Measurements from ENCODE around the gene CEACAM3.

DNA sequence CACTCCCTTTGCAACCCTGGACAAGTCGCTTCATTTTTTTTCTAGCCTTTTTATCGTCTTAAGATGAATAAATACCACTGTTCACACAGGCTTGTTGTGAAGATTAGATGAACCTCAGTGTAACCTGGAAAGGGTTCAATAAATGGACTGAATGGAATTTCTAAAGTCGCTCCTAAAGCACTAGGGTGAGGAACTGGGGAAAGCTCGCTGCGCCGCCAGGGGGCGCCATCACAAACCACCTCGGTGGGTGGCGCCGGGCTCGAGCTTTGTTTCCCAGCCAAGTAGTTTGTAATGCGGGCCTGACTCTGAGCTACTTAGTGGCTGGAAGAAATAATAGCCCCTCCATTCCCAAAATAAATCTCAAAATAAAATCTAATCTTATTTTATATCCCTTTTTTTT is 43.2 kb upstream of the CEACAM3 start:
- TF ChIP-seq, protein P1, sequence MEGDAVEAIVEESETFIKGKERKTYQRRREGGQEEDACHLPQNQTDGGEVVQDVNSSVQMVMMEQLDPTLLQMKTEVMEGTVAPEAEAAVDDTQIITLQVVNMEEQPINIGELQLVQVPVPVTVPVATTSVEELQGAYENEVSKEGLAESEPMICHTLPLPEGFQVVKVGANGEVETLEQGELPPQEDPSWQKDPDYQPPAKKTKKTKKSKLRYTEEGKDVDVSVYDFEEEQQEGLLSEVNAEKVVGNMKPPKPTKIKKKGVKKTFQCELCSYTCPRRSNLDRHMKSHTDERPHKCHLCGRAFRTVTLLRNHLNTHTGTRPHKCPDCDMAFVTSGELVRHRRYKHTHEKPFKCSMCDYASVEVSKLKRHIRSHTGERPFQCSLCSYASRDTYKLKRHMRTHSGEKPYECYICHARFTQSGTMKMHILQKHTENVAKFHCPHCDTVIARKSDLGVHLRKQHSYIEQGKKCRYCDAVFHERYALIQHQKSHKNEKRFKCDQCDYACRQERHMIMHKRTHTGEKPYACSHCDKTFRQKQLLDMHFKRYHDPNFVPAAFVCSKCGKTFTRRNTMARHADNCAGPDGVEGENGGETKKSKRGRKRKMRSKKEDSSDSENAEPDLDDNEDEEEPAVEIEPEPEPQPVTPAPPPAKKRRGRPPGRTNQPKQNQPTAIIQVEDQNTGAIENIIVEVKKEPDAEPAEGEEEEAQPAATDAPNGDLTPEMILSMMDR (IDR thresholded peaks at IDR 0.05) = peak in 2 of 4 experiments; percentile 25 to 63
- no peak for TF ChIP-seq EP300 (IDR thresholded peaks at IDR 0.05)
